CD14-positive monocyte (primary cell): ENCODE data around the gene CCDC178. TPM values are rescaled to one million over a fixed set of nuclear protein-coding genes. Genes with fewer than 3 reads are reported as not detected.

Source experiments
- DNase-seq, 3 donors: peaks; one replicate each; pipeline ENCODE4 v3.0.0-alpha.2; 2011 to 2022
- H2AFZ ChIP-seq: 2 replicates; pipeline ENCODE4 v1.6.0; 2012; ENCODE audit warnings: mild to moderate bottlenecking, low read depth, low read length, inconsistent platforms; ENCODE audit not compliant: insufficient read depth, poor library complexity, severe bottlenecking
- H3K27ac ChIP-seq, 2 donors: 1 replicate in 1 of 2; 2 replicates in 1 of 2; pipeline ENCODE4 v1.5.1; 2012 to 2013; ENCODE audit warnings: low read length in 2 of 2, control low read depth in 1 of 2, inconsistent platforms in 1 of 2, low read depth in 1 of 2, mild to moderate bottlenecking in 1 of 2
- H3K27me3 ChIP-seq, 2 donors: one replicate each; pipeline versions ENCODE4 v1.6.0 to v1.6.1; 2011 to 2013; ENCODE audit warnings: low read length in 2 of 2; ENCODE audit not compliant: control insufficient read depth in 2 of 2, insufficient read depth in 2 of 2
- H3K36me3 ChIP-seq, 2 donors: replicated peaks in 1 of 2; 1 replicate in 1 of 2; 2 replicates in 1 of 2; pipeline versions ENCODE4 v1.5.1 to v1.6.1; 2012 to 2013; ENCODE audit warnings: low read length in 2 of 2, control low read depth in 1 of 2, inconsistent platforms in 1 of 2, mild to moderate bottlenecking in 1 of 2; ENCODE audit not compliant: insufficient read depth in 2 of 2, control insufficient read depth in 1 of 2
- H3K4me1 ChIP-seq, 2 donors: 1 replicate in 1 of 2; 2 replicates in 1 of 2; pipeline versions ENCODE4 v1.5.1 to v1.6.1; 2012 to 2013; ENCODE audit warnings: low read length in 2 of 2, control low read depth in 1 of 2, inconsistent platforms in 1 of 2, mild to moderate bottlenecking in 1 of 2, moderate library complexity in 1 of 2; ENCODE audit not compliant: insufficient read depth in 2 of 2, control insufficient read depth in 1 of 2
- H3K4me2 ChIP-seq: replicated peaks from 2 replicates; pipeline ENCODE3; 2012; ENCODE audit warnings: low read length, moderate library complexity, mild to moderate bottlenecking; ENCODE audit not compliant: poor library complexity, severe bottlenecking; ENCODE audit errors: extremely low read depth
- H3K4me3 ChIP-seq, 3 experiments: fragments of 200-600 bp in 1 of 3; sonication (generic) in 1 of 3; replicated peaks in 1 of 3; 1 replicate in 2 of 3; 2 replicates in 1 of 3; pipeline ENCODE4 v1.5.1; 2011 to 2013; ENCODE audit warnings: low read length in 3 of 3, mild to moderate bottlenecking in 3 of 3, control low read depth in 2 of 3, low read depth in 2 of 3, inconsistent platforms in 1 of 3, moderate library complexity in 1 of 3
- H3K79me2 ChIP-seq: 2 replicates; pipeline ENCODE4 v1.6.0; 2012; ENCODE audit warnings: mild to moderate bottlenecking, control low read depth, inconsistent platforms, low read length, moderate library complexity; ENCODE audit not compliant: insufficient read depth
- H3K9ac ChIP-seq: 2 replicates; pipeline ENCODE4 v1.6.0; 2017; ENCODE audit warnings: low read length, mild to moderate bottlenecking; ENCODE audit not compliant: insufficient read depth, poor library complexity, severe bottlenecking
- H3K9me3 ChIP-seq, 2 donors: replicated peaks in 1 of 2; 1 replicate in 1 of 2; 2 replicates in 1 of 2; pipeline versions ENCODE4 v1.5.1 to v1.6.1; 2012 to 2013; ENCODE audit warnings: low read length in 2 of 2, control low read depth in 1 of 2; ENCODE audit not compliant: control insufficient read depth in 1 of 2, insufficient read depth in 1 of 2
- H4K20me1 ChIP-seq: 2 replicates; pipeline ENCODE4 v1.6.0; 2012; ENCODE audit warnings: mild to moderate bottlenecking, low read length, control low read depth, moderate library complexity; ENCODE audit not compliant: insufficient read depth
- H3K27ac Mint-ChIP-seq, 7 donors: one replicate each; pipeline ENCODE4 v1.8.0; 2020; ENCODE audit warnings: mild to moderate bottlenecking in 7 of 7, mixed read lengths in 7 of 7, moderate library complexity in 6 of 7, inconsistent platforms in 2 of 7
- H3K27me3 Mint-ChIP-seq, 3 donors: one replicate each; pipeline ENCODE4 v1.8.0; 2021 to 2022; ENCODE audit warnings: low read depth in 3 of 3, mild to moderate bottlenecking in 3 of 3, mixed read lengths in 3 of 3, moderate library complexity in 3 of 3, inconsistent platforms in 1 of 3
- H3K36me3 Mint-ChIP-seq, 2 donors: one replicate each; pipeline ENCODE4 v1.8.0; 2020; ENCODE audit warnings: mixed read lengths in 2 of 2, inconsistent platforms in 1 of 2, mild to moderate bottlenecking in 1 of 2
- H3K4me1 Mint-ChIP-seq: one replicate; pipeline ENCODE4 v1.8.0; 2020; ENCODE audit warnings: mild to moderate bottlenecking, mixed read lengths
- H3K4me3 Mint-ChIP-seq, 2 donors: one replicate each; pipeline ENCODE4 v1.8.0; 2020; ENCODE audit warnings: mild to moderate bottlenecking in 2 of 2, mixed read lengths in 2 of 2, moderate library complexity in 1 of 2
- H3K9me3 Mint-ChIP-seq, 7 donors: one replicate each; pipeline ENCODE4 v1.8.0; 2020 to 2022; ENCODE audit warnings: mixed read lengths in 7 of 7, mild to moderate bottlenecking in 6 of 7, moderate library complexity in 6 of 7, inconsistent platforms in 2 of 7
- CTCF ChIP-seq: fragments of 200-600 bp; IDR thresholded peaks from one replicate; pipeline ENCODE4 v1.8.0; 2022; ENCODE audit warnings: antibody characterized with exemption, mild to moderate bottlenecking
- WGBS: methylation state at CpG from one replicate; pipeline ENCODE4 v1.1.5; 2013; ENCODE audit warnings: missing lambda C conversion rate; ENCODE audit not compliant: insufficient coverage; 5-methylcytosine and 5-hydroxymethylcytosine counted together
- intact Hi-C, 2 donors: fragments of 100-400 bp; cut with micrococcal nuclease; formaldehyde crosslinking; loops; one replicate each; pipeline versions ENCODE4 v1.15.0 to v1.15.1; 2023
- polyA plus RNA-seq, 3 donors: library from polyadenylated mRNA; depleted of rRNA in 1 of 3; unstranded in 2 of 3; stranded (reverse) in 1 of 3; fragments of 300-500 nt in 2 of 3; fragments of >200 nt in 1 of 3; fragmentation: Illumina TruSeq in 2 of 3; gene quantifications; 1 replicate in 2 of 3; 2 replicates in 1 of 3; pipeline ENCODE4 v1.2.3, GENCODE V29; 2012 to 2021

The CCDC178 gene
- polyA plus RNA-seq, 3 donors, result not detected

DNA sequence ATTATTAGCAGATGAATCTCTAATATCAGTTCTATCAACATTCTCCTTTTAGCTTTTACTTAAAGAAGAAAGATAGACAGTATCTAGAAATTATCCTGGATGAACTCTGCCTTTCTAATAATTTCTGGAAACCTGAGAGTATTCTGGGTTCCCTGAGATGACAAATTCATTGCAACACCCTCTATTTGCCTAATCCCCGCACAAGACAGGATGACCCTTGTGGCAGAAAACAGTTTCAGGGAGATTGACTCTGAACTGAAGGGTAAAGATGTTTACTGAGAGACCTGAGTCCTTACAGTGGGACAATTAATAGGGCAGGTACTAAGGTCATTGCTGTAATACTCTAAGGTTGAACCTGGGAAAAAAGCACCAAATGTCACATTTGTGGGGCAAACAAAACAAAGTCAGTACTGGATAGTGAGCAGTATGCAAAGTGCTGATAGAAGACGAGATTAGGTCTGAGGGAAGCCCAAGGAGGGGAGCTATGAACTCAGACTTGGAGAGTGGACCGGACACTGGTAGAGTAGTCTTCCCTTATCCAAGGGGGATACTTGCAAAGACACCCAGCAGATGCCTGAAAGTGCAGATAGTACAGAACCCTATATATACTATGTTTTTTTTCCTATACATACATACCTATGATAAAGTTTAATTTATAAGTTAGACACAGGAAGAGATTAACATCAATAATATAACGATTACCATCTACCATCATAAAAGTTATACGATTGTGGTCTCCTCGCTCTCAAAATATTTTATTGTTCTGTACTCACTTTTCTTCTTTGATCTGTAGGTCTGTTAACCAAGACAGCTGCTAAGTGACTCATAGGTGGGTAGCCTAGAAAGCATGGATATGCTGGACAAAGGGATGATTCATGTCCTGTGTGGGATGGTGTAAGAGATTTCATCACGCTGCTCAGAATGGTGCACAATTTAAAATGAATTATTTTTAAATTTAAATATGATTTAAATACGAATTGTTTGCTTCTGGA is 519.4 kb downstream of the CCDC178 start:
- no peak for TF ChIP-seq CTCF
- H3K36me3 Mint-ChIP-seq, result no peaks in the 10 kb centered on the region
- Histone ChIP-seq H3K4me1 (peaks cover 9 to 25% of the 10 kb centered on the region in 2 donors), H3K79me2 (no peaks in the 10 kb centered on the region), H3K36me3 (no peaks in the 10 kb centered on the region), H3K27ac (no peak overlapping the region), H3K9ac (no peak overlapping the region), H3K4me2 (no peak overlapping the region), H3K9me3 (no peaks in the 10 kb centered on the region), H3K4me3 (no peak overlapping the region), H3K27me3 (peaks cover 0 to 3% of the 10 kb centered on the region in 2 donors), H2AFZ (no peak overlapping the region), H4K20me1 (no peaks in the 10 kb centered on the region)
- intact Hi-C loops, result no loop called here
- H3K27ac Mint-ChIP-seq, result peak overlapping the region in 2 of 7 donors; percentile 6 to 17
- peak; percentile 2 to 57 (median 6) for DNase-seq
- peaks cover 0 to 20% (median 7%) of the 10 kb centered on the region in 3 donors for H3K27me3 Mint-ChIP-seq
- no peak overlapping the region for H3K4me3 Mint-ChIP-seq
- peaks cover 20% of the 10 kb centered on the region for H3K4me1 Mint-ChIP-seq
- H3K9me3 Mint-ChIP-seq, result peaks cover 0 to 2% (median 0%) of the 10 kb centered on the region in 7 donors
- 63% methylated on average over 2 of the region's 8 CpGs for WGBS

- no peaks in the 10 kb centered on the region for H3K79me2 ChIP-seq
- no peak for TF ChIP-seq CTCF
- H3K4me3 ChIP-seq, result no peak overlapping the region
- WGBS, result no CpG with 5 or more reads among the region's 2 CpGs
- H3K4me1 Mint-ChIP-seq, result peaks cover 20% of the 10 kb centered on the region
- no peak overlapping the region for H3K9ac ChIP-seq
- H2AFZ ChIP-seq, result no peak overlapping the region
- H3K36me3 Mint-ChIP-seq, result no peaks in the 10 kb centered on the region
- H3K4me2 ChIP-seq, result no peak overlapping the region
- no peaks in the 10 kb centered on the region for H3K9me3 ChIP-seq
- no peak for DNase-seq
- H3K4me3 Mint-ChIP-seq, result no peak overlapping the region
- peaks cover 0 to 14% (median 8%) of the 10 kb centered on the region in 3 donors for H3K27me3 Mint-ChIP-seq
- H3K27ac ChIP-seq, result no peak overlapping the region
- peaks cover 0 to 2% (median 0%) of the 10 kb centered on the region in 7 donors for H3K9me3 Mint-ChIP-seq
- H3K27me3 ChIP-seq, result peaks cover 0 to 2% of the 10 kb centered on the region in 2 donors
- H3K4me1 ChIP-seq, result peaks cover 9 to 25% of the 10 kb centered on the region in 2 donors
- no peaks in the 10 kb centered on the region for H4K20me1 ChIP-seq
- no peaks in the 10 kb centered on the region for H3K36me3 ChIP-seq
- intact Hi-C loops, result no loop called here
- no peak overlapping the region for H3K27ac Mint-ChIP-seq
These were observed 520.7 kb downstream of the CCDC178 start for GRCh38 chr18:32919799-32920198.
